Occipital lobe (tissue), 2 donors: Measurements from ENCODE around the gene BICD2. TPM values are rescaled to one million over a fixed set of nuclear protein-coding genes. Genes with fewer than 3 reads are reported as not detected.
"Not testable (repeated sequence)": the region's sequence is repeated elsewhere in the genome, so short reads cannot be mapped to it uniquely, and the experiment has no call there.

ENCODE experiments used
- DNase-seq: peaks from one replicate; lab custom pipeline; 2025; lab: John Stamatoyannopoulos, UW
- total RNA-seq: library from RNA; depleted of rRNA; stranded (reverse); fragments of >200 nt; gene quantifications from one replicate; pipeline ENCODE4 v1.2.3, GENCODE V29; 2014

The BICD2 gene
- total RNA-seq: 31.4 TPM

- no peak for DNase-seq
These were observed at the start of gene BICD2 for GRCh38 chr9:92764381-92764987. BICD2 (minus strand) TSS chr9:92764833; CDS start chr9:92764744, 89 bp downstream.

GRCh38 chr9:92809629-92810326 is 45.1 kb upstream of the BICD2 start:
- DNase-seq: not testable (repeated sequence)

DNA sequence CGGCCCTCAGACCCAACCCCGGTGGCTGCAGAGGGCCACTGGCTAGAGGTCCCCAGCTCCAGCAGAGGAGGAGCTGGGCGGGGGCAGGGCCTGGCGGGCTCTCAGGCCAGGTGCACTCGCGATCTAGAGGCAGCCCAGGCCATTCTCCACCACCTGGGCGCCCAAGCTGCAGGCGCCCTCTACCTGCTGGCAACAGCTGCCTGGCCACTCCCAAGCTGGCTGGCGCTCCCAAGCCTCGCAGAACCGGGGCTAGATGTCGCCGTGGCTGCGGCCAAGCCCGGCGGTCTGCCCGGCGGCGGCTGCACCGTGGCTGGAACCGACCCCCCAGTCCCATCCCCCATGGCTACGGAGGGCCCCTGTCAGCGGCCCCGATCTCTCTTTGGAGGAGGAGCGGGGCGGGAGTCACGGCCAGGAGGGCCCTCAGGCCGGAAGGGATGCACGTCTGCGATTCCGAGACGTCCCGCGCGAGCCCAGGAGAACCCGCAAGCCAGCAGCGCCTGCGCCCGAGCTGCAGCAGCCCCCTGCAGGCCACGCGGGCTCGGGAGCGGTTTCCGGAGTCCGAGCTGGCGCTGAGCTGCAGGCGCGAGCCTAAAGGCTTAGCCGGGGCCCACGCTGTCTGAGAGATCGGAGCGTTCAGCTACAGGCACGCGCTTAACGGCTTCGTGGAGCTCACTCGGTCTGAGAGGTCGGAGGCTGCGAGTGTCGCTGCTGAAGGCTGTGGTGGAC is 44.3 kb upstream of the BICD2 start:
- DNase-seq: peak; percentile 33

GRCh38 chr9:92807757-92808725 is 43.4 kb upstream of the BICD2 start:
- DNase-seq: no peak

GRCh38 chr9:92807031-92807756 is 42.6 kb upstream of the BICD2 start:
- no peak for DNase-seq

DNA sequence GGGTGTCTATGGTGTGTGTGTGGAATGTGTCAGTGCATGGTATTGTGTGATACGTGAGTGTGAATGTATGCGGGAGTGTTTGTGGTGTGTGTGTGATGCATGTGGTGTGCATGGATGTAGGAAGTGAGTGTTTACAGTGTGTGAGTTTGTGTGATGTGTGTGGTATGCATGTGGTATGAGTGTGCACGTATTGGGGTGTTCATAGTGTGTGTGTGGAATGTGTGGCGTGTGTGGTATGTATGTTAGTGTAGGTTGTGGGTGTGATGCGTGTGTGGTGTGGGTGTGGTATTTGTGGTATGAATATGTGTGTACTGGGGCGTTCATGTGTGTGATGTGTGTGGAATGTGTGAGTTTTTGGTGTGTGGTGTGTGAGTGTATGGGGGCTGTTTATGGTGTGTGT is 40.1 kb upstream of the BICD2 start:
- no peak for DNase-seq

GRCh38 chr9:92798358-92798757 is 33.7 kb upstream of the BICD2 start:
- no peak for DNase-seq

DNA sequence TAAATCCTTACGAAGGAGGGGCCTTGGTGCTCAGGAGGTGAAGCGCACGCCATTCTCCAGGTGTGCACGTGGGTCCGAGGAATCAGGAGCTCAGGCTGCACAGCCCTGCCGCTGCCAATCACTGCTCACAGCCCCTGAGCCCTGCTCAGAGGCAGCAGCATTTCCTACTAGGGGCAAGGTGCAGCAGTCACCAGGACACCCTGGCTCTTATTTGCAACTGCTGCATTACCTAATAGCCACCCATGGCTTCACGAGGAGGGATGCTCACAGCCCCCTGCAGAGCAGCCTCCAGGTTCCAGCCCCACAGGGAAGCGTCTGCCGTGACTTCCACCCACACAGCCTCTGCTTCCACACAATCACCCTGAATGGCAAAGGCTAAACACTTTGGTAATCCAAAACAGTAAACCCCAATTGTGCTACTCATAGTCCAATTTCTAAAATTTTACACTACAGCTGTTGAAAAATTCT is 31.7 kb upstream of the BICD2 start:
- DNase-seq: not testable (repeated sequence)

DNA sequence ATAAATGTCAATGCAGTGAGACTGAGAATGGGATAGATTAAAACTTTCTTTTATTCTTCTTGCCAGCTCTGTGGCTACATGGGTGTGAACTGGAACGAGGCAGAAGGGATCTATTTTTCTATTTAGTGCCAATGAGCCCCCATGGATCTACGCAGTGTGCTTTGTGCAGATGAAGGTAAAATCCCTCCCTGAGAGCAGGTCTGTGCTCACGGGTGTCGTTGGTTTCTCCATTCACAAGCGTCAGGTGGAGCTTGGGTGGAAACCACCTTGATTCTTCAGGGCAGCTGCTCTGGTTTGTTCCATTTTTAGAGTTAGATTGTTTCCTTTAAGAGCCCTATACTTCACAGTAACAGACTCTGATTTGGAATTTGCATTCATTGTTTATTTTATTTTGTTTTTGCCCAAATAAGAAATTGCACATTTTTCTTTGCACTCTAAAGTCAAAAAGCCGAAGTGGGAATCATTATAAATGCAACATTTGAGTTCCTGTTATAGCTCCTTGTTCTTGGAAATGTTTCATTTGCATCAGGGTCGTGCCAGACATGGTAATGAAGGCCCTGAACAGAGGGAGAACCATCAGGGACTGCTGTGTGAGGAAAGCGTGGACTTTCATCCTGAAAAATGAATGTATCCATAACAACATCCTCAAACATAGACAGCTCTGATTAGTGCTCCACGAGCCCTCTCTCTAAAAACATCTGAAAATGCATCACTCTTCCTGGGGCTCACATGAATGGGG is 31.1 kb upstream of the BICD2 start:
- no peak for DNase-seq

- no peak for DNase-seq
These were observed 30.4 kb upstream of the BICD2 start for GRCh38 chr9:92795000-92795399.

DNA sequence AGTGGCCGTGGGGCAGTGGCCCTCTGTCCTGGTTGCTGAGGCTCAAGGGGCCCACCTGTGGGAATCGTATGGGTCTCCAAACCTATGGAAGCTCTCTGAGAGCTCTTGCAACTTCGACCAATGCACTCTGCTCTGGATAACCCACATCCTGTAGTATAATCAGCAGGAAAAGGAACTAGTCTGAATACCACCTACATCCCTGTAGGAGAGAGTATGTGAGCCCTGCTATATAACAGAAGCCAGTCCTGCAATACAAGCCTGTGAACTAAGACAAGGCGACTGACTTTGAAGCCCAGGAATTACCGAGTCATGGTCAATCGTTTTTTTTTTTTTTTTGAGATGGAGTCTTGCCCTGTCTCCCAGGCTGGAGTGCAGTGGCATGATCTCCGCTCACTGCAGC is 29.8 kb upstream of the BICD2 start:
- DNase-seq: no peak

DNA sequence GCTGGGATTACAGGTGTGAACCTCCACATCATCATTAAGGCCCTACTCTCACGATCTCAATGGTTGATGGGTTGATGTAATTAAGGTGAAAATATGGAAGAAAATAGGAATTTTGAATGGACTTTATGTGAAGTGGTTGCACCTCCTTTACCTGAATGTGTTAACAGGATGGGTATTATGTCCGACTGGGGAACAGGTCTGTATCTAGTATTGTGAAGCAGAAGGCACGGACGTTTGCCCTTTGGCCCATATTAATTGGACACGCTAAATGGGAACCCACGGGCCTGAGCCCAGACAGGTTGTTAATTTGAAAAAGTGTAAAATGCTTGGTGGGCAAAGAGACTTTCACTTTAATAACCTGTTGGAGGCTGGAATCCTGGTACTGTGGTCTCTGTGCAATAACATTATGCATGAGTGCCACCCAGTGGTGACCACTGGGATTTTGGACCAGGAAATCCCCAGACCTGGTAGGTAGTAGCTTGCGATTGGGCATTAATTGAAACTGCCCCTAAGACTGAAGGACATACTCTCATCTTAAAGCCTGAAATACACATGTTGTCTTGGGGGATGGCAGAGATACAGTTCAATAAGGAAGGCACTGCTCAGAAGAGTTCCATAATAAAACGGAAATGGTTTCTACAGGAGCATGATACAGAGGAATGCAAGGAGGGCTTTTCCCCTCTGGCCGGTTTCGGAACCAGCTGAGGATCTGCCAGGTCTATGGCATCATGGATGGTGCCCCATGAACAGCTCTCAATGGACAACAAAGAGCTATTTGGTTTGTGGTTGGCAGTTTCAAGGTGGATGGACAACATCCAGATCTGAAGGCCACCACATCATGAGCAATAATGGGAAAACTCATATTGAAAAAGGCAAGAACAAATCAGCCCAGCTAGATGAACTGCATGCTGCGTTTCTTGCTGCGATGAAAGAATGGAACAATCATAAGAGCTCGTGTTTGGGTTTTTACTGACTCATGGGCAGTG is 26.2 kb upstream of the BICD2 start:
- DNase-seq: peak; percentile 41

DNA sequence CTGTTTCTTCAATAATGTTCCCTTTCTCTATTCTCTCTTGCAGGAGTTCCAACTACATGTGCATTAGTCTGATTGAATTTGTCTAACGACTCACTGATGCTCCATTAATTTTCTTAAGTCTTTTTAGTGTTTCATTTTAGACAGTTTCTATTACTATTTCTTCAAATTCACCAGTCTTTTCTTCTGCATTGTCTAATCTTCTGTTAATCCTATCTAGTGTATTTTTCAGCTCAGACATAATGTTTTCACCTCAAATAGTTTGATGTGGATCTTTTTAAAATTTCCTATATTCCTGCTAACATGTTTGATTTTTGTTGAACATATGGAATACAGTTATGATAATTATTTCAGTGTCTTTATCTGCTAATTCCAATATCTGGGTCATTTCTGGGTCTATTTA is 21.7 kb upstream of the BICD2 start:
- no peak for DNase-seq

DNA sequence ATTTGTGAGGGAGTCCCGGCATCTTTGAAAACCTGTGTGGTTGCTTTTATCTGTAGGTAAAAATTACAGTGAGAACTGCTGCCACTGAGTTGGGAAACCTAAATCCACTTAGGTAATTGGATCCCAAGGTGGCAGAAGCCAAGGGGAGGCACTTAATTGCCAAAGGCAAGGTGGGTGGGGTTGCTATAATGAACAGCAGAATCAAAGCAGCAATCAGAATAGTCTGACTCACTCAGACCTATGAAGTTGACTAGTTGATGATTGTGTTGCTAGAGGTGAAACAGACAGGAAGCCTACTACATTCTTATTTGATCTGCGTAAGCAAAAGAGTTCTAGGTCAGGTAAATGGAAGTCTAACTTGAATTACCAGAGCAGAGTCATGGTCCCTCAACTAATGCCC is 17.3 kb upstream of the BICD2 start:
- DNase-seq: no peak

GRCh38 chr9:92780206-92780605 is 15.6 kb upstream of the BICD2 start:
- no peak for DNase-seq

DNA sequence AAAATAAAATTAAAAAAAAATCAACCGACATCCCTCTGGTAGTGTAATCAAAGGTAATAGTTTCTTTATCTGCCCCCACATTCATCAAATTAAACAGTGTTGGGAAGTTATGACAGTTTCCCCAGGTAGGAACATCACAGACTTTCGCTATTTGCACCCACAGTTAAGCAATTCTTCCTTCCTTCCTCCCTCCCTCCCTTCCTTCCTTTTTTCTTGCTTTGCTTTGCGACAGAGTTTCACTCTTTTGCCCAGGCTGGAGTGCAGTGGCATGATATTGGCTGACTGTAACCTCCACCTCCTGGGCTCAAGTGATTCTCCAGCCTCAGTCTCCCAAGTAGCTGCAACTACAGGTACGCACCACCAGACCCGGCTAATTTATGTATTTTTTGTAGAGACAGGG is 10.8 kb upstream of the BICD2 start:
- DNase-seq: no peak

GRCh38 chr9:92774274-92774673 is 9.6 kb upstream of the BICD2 start:
- DNase-seq: peak; percentile 34

- DNase-seq: no peak
These were observed 9.2 kb upstream of the BICD2 start for GRCh38 chr9:92773810-92774209.

DNA sequence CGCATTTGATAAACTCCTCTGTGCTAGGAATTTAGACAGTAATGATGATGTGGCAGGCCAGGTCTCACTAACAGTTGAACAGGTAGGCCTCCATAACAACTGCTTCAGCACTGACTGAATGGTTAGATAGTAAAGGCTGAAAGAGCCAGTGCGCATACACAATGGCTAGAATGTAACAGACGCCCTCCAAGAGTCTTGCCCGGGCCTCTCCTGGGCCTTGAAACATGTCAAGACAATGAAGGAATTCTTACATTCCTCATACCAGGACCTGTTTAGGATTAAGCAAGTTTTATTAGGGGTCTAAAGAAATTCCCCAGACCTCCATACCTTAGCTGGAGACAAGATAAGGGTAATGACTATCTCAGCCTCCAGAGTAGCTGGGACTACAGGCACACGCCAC is 6.7 kb upstream of the BICD2 start:
- no peak for DNase-seq
